Stimulated activated CD8-positive, alpha-beta memory T cell treated with anti-CD3 and anti-CD28 coated beads, Interleukin-7, amount 100 ng/mL, for 4 hours (primary cell): ENCODE data around the gene PEX14.
"Not testable (repeated sequence)": the region's sequence is repeated elsewhere in the genome, so short reads cannot be mapped to it uniquely, and the experiment has no call there.

ENCODE experiments used
- DNase-seq, 2 donors: peaks; one replicate each; pipeline ENCODE4 v3.0.0-alpha.2; 2020; ENCODE audit warnings: low read depth in 2 of 2

Gene PEX14, protein sequence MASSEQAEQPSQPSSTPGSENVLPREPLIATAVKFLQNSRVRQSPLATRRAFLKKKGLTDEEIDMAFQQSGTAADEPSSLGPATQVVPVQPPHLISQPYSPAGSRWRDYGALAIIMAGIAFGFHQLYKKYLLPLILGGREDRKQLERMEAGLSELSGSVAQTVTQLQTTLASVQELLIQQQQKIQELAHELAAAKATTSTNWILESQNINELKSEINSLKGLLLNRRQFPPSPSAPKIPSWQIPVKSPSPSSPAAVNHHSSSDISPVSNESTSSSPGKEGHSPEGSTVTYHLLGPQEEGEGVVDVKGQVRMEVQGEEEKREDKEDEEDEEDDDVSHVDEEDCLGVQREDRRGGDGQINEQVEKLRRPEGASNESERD

GRCh38 chr1:10474613-10475507, at the start of gene PEX14:
TSS of gene PEX14 (plus strand) at chr1:10474950. CDS start at chr1:10474967, 17 bp downstream.
- DNase-seq: peak; percentile 78 to 79

DNA sequence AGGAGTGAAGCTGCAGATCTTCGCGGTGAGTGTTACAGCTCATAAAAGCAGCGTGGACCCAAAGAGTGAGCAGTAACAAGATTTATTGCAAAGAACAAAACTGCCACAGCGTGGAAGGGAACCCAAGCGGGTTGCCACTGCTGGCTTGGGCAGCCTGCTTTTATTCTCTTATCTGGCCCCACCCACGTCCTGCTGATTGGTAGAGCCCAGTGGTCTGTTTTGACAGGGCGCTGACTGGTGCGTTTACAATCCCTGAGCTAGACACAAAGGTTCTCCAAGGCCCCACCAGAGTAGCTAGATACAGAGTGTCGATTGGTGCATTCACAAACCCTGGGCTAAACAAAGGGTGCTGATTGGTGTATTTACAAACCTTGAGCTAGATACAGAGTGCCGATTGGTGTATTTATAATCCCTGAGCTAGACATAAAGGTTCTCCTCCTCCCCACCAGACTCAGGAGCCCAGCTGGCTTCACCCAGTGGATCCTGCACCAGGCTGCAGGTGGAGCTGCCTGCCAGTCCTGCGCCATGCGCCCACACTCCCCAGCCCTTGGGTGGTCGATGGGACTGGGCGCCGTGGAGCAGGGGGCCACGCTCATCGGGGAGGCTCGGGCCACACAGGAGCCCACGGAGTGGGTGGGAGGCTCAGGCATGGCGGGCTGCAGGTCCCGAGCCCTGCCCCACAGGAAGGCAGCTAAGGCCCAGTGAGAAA, 48.8 kb upstream of the PEX14 start:
- DNase-seq: not testable (repeated sequence)

- DNase-seq: not testable (repeated sequence)
Observed at GRCh38 chr1:10426535-10426848, 48.3 kb upstream of the PEX14 start.

- no peak for DNase-seq
Observed at GRCh38 chr1:10428984-10429383, 45.8 kb upstream of the PEX14 start.

GRCh38 chr1:10429868-10430215, 44.9 kb upstream of the PEX14 start:
- no peak for DNase-seq

DNA sequence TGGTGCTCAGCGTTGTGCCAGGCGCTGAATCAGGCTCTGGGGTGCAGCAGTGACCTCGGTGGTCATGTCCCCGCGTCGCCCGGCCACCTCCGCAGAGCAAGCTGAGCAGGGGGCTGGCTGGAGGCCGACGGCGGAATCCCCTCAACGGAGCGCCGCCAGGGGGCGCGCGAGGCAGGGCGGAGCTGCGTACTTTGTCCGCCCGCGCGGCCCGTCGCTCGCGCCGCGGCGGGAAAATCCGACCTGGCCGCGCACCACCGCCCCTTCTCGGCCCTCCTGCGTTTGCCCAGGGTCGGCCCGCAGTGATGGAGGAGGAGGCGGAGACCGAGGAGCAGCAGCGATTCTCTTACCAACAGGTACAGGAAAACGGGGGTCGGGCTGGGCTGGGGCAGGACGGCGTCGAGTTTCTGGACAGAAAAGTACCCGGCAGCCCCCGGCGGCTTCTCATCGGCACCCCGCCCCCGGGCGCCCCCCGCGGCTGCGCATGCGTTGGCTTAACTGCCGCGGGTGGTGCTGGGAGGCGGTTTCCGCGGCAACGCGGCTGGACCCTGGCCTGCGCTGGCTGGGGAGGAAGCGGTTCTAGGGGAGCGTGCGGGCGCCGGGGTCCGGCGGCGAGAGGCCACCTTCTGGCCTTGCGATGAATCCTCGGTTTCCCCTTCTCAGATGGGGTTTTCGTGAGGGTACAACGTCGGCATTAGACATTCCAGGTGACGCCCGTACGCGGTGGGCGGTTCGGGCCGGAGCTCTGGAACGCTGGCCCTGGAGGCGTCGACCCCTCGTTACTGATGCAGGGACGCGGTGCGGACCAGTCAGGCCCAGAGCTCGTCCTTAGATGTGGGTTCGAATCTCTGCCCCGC, 44.3 kb upstream of the PEX14 start, which contains the start of gene CENPS:
Gene CENPS (plus strand): TSS at position 218 of the 854 bp plus-strand sequence. CDS start 85 bp downstream, at position 303.
- DNase-seq: peak; percentile 80 to 90

GRCh38 chr1:10431070-10431730, 43.5 kb upstream of the PEX14 start:
- no peak for DNase-seq

GRCh38 chr1:10432910-10433700, 41.6 kb upstream of the PEX14 start:
- DNase-seq: no peak

- DNase-seq: no peak
Observed at GRCh38 chr1:10433790-10434189, 41.0 kb upstream of the PEX14 start.

DNA sequence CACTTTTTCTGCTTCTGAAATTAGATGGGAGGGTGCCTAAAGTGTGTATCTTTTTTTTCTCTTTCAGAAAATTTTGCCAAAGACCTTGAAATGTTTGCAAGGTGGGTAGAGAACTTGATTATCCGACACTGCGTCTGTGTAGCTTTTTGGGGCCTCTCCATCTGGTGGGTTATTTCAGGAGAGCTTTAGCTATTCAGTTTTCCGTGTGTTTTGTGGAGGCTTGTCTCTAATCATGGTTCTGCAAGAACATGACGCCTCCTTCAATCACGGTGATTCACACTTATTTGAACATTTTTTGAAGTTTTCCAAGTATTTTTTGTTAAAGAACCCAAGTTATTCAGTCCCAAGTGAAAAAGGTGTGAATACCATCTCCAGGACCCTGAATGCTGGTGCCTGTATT, 40.2 kb upstream of the PEX14 start:
- no peak for DNase-seq

GRCh38 chr1:10437052-10437451, 37.7 kb upstream of the PEX14 start:
- no peak for DNase-seq

DNA sequence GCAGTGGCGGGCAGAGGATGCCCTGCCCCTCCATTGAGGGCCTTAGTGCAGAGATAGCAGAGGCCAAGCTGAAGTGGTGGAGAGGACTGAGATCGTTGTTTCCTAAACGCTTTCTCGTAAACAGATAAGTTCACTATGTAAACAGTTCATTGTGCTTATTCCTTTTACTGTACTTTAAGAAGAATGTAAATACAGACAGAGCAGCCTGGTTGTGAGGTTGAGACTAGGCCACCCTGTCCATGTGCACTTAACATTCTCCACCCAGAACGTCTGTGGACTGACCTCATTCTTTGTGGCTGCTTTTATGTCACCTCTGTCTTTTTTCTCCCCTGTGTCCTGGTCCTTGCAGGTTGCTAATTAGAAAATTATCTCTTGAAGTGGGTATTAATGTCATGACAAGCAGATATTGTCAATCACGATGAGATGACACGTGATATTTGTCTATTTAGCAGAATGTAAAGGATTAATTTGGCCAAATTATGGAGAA, 36.0 kb upstream of the PEX14 start:
- DNase-seq: no peak

GRCh38 chr1:10440305-10440704, 34.4 kb upstream of the PEX14 start:
- no peak for DNase-seq

DNA sequence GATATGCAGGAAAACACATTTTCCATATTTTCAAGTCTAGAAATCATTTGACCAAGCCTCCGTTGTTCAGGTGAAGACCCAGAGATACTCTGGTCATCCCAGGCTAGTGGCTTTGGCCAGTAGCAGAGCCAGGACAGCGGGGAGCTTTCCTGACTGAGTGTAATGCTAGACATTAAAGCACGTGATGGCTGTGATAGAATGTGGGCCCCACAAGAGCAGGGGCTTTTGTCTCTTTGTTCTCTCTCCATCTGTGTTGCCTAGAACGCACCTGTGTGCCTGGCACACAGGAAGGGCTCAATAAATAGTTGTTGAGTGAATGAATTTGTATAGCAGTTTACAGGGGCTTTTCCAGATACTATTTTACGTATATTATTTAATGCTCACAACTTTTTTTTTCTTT, 34.0 kb upstream of the PEX14 start:
- DNase-seq: no peak

GRCh38 chr1:10444248-10444647, 30.5 kb upstream of the PEX14 start:
- no peak for DNase-seq

DNA sequence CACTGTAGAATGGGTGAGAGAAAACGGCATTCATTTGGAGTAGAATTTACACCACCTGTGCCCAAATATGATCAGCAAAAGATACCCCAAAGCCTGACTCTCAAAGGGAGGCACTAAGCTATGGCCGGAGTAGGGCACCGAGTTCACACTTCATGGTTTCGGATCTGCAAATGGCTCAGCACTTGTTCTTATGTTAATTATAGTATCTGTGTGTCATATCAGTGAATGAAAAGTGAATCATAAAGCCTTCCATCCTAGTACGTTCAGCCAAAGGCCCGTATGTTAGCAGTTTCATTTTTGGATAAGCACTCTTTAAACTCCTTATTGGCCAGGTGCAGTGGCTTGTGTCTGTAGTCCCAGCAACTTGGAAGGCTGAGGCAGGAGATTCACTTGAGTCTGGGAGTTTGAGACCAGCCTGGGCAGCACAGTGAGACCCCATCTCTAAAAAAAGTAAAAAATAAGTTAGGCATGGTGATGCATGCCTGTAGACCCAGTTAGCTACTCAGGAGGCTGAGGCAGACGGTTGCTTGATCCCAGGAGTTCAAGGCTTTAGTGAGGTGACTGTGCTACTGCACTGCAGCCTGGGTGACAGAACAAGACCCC, 29.9 kb upstream of the PEX14 start:
- DNase-seq: no peak

DNA sequence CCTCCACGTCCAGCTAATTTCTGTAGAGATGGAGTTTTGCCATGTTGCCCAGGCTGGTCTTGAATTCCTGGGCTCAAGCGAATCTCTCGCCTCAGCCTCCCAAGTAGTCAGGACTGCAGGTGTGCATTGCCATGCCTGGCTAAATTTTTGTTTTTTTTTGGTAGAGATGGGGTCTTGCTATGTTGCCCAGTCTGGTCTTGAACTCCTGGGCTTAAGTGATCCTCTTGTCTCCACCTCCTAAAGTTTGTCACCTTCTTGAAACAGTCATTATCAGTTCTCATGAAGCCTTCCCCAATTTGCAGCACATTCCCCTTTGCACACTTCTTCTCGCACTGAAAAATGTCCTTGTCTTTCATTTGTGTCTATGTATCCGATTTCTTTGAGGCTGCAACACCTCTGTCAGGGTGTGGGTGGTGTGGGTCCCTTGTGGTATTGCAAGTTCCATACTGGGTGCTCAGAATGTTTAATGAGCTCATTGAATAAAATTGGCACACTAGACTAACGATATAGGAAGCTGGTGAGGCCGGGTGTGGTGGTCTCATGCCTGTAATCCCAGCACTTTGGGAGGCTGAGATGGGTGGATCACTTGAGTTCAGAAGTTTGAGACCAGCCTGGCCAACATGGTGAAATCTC, 27.8 kb upstream of the PEX14 start:
- no peak for DNase-seq

GRCh38 chr1:10449751-10450150, 25.0 kb upstream of the PEX14 start, which contains the start of gene CORT:
TSS of gene CORT (plus strand) at chr1:10450031. CDS start at chr1:10450224, 193 bp downstream.
- no peak for DNase-seq
